T-helper 1 cell (primary cell): Measurements from ENCODE around the gene IRAK2.
A peak's percentile ranks its signal among the peaks of the same experiment; 100 is the strongest.
"Not testable (repeated sequence)": the region's sequence is repeated elsewhere in the genome, so short reads cannot be mapped to it uniquely, and the experiment has no call there.

Experiments used
- DNase-seq, 5 donors: peaks; one replicate each; pipeline ENCODE4 v3.0.0-alpha.2; 2012 to 2020

The IRAK2 gene

DNA sequence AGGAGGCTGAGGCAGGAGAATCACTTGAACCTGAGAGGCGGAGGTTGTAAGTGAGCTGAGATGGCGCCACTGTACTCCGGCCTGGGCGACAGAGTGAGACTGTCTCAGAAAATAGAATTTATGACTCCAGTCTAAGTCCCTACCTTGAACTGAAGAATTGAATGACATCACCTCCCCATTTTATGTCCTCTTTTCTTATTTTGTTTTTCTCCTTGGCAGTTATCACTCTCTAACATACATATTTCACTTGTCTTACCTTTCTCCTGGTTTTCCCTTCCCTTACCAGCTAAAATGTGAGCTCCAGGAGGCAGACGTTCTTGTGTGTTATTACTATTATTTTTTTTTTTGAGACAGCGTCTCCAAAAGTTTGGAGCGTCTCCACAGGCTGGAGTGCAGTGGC lies 91.1 kb downstream of the IRAK2 start:
- no peak for DNase-seq

GRCh38 chr3:10259036-10259435 lies 94.3 kb downstream of the IRAK2 start:
- DNase-seq: no peak

GRCh38 chr3:10259798-10260197 lies 95.1 kb downstream of the IRAK2 start:
- DNase-seq: no peak

- no peak for DNase-seq
These were observed 95.5 kb downstream of the IRAK2 start for GRCh38 chr3:10260211-10260701.

DNA sequence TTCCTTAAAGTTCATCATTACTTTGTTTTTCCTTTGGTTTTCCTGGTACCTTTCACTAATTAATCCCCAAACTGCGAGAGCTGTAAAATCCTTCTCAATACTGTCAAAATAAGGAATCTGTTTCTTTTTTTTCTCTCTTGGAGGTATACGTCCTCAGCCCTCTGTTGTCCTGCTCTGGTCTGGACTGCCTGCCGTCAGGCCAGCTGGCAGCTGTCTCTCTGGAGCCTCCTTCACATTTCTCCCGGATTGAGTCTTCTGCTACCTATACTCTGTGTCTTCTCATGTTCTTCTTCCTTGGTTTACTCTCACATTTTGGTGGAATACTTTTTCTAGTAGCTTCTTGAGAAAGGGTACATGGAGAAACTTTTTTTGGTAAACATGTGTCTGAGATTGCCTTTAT lies 97.3 kb downstream of the IRAK2 start:
- no peak for DNase-seq

DNA sequence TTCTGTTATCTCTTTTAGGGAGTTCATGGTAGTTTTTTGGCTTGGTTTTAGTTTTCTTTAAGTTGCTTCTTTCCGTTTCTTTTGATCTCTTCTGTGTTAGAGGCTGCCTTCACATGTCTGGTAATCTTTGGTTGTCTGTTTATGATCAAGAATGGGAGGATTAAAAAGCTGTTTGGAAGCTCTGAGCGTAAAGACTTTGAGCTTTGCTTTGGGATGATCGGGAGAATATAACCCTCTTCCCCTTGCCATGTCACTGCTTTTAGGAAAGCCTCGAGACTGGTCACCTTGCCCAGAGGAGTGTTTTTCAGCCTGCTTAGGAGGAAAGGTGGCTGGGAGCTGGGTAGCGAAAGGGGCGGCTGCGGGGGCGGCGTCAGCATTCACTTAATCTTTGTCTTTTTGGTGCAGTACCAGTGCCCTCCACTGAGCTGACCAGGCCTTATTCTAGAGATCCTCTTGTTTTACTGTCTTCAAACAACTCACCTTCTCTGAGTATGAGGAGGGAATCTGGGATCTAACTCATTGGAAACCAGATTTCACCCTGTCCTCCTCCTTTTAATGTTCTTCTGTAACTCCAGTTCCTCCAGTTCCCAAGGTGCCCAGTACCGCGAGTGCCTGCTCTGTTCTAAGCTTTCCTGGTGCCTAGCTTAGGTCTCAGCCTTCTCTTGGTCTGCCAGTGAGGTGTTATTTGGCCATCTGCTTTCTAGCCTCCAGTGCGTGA lies 99.1 kb downstream of the IRAK2 start:
- peak; percentile 27 to 57 (median 54) for DNase-seq

DNA sequence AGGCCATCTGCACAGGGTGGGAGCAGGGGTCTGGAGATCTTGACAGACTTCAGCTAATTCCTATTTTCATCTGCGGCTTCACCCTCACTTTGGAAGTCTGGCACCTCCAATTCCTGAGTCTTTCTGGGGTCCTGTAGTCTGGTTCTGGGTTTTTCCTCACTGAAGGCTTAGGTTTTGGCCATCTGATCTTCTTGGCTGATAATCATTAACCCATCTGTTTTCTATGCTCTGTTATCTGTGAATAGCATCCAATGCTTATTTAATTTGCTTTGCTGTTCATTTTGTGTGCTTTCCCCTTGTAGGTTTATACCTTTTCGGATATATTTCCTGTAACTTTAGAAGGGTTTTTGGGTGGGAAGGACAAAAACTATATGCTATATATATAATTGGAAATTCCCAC lies 101.1 kb downstream of the IRAK2 start:
- no peak for DNase-seq

DNA sequence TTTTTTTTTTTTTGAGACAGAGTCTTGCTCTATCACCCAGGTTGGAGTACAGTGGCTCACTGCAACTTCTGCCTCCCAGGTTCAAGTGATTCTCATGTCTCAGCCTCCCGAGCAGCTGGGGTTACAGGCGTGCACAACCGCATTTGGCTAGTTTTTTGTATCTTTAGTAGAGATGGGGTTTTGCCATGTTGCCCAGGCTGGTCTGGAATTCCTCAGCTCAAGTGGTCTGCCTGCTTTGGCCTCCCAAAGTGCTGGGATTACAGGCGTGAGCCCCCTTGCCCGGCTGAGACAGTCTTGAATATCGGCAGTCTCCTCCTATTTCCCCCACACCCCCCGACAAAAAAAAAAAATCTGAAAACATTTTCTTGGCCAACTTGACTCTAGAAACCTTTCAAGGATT lies 102.2 kb downstream of the IRAK2 start:
- not testable (repeated sequence) for DNase-seq

DNA sequence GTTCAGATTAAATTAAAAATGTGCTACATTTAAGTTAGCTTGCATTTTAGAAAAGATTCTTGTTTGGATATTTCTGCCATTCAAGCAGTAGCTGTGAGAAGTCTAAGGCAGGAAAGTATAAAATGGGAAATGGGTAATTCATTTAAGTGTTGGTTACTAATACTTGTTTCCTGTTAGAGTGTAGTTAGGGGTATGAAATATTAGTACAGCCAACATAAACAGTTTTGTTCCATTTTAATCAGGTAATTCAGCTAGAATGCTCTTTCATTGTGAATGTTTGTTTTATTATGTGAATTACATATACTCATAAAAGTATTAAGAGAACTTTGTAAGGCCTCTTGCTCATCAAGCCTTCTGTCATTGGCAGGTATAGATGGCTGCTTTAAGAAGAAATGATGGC lies 103.4 kb downstream of the IRAK2 start:
- DNase-seq: no peak

- DNase-seq: no peak
These were observed 104.2 kb downstream of the IRAK2 start for GRCh38 chr3:10268930-10269329.

- no peak for DNase-seq
These were observed 104.7 kb downstream of the IRAK2 start for GRCh38 chr3:10269443-10269842.

- DNase-seq: not testable (repeated sequence)
These were observed 107.8 kb downstream of the IRAK2 start for GRCh38 chr3:10272476-10272875.

DNA sequence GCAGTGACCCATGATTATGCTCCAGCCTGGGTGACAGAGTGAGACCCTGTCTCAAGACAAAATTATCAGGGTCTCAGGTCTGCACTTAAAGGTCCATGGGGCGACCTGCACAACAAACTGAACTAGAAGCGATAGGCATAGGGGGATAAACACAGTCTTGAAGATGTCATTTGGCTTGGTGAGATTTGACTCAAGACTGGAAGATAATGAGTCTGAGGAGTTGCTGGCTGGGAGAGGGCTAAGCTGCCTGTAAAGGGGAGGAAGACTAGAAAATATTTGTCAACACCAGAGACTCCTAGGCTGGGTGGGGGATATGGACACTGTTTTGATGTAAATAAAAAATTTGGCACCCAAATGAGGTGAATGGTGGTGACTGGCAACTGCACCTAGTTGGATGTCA lies 108.3 kb downstream of the IRAK2 start:
- DNase-seq: no peak

- no peak for DNase-seq
These were observed 109.1 kb downstream of the IRAK2 start for GRCh38 chr3:10273702-10274305.

GRCh38 chr3:10274601-10275000 lies 109.9 kb downstream of the IRAK2 start:
- no peak for DNase-seq

- DNase-seq: no peak
These were observed 112.5 kb downstream of the IRAK2 start for GRCh38 chr3:10277115-10277625.

GRCh38 chr3:10278501-10278900 lies 113.8 kb downstream of the IRAK2 start:
- DNase-seq: no peak

GRCh38 chr3:10279384-10280176 lies 114.9 kb downstream of the IRAK2 start:
- DNase-seq: no peak

- DNase-seq: no peak
These were observed 115.4 kb downstream of the IRAK2 start for GRCh38 chr3:10280177-10280529.

GRCh38 chr3:10280571-10280970 lies 115.9 kb downstream of the IRAK2 start:
- no peak for DNase-seq

GRCh38 chr3:10281951-10282350 lies 117.2 kb downstream of the IRAK2 start:
- no peak for DNase-seq

- DNase-seq: no peak
These were observed 118.9 kb downstream of the IRAK2 start for GRCh38 chr3:10283638-10284037.

DNA sequence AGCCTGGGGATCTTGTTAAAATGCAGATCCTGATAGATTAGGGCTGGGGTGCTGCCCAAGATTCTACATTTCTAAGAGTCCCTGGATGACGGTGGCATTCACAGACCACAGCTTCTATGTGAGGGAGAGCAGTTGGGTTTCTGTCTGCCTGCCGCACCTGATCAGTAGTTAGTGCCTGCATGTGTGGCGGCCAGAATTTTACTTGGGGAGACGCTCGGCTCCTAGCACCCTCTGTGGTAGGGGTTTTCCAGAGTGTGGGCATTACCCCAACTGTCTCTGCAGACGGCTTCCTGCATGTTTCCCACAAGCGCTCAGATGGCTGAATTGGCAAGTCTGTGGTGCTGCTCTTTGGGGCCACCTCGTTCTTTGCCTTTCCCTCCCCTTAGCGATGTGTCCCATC lies 119.8 kb downstream of the IRAK2 start:
- peak; percentile 17 to 61 (median 44) for DNase-seq
